Stimulated activated CD4-positive, alpha-beta T cell treated with anti-CD3 and anti-CD28 coated beads, Interleukin-1b, Interleukin-23, amount 100 ng/mL, for 24 hours (primary cell): Measurements from ENCODE around the gene ZNF500.

Experiments
- DNase-seq, 4 experiments: peaks; one replicate each; pipeline ENCODE4 v3.0.0-alpha.2; 2020; ENCODE audit warnings: low read depth in 4 of 4, low spot score in 1 of 4

Gene ZNF500

GRCh38 chr16:4775005-4775404 is 8.0 kb upstream of the ZNF500 start:
- DNase-seq = no peak

GRCh38 chr16:4772351-4772750 is 5.4 kb upstream of the ZNF500 start:
- no peak for DNase-seq

- DNase-seq = no peak
Measured at GRCh38 chr16:4771646-4772045, 4.7 kb upstream of the ZNF500 start.

- no peak for DNase-seq
Measured at GRCh38 chr16:4769306-4769638, 2.3 kb upstream of the ZNF500 start.

- peak; percentile 67 to 88 (median 82) for DNase-seq
Measured at GRCh38 chr16:4768549-4769305, 1.8 kb upstream of the ZNF500 start.

GRCh38 chr16:4767872-4768548 is 1.0 kb upstream of the ZNF500 start:
- DNase-seq = no peak

GRCh38 chr16:4765511-4766474 is 1.2 kb downstream of the ZNF500 start:
- no peak for DNase-seq

GRCh38 chr16:4763791-4764190 is 3.2 kb downstream of the ZNF500 start:
- DNase-seq = no peak

- no peak for DNase-seq
Measured at GRCh38 chr16:4762205-4762604, 4.8 kb downstream of the ZNF500 start.

GRCh38 chr16:4760221-4760910 is 6.6 kb downstream of the ZNF500 start:
- DNase-seq = no peak

- no peak for DNase-seq
Measured at GRCh38 chr16:4755687-4756086, 11.3 kb downstream of the ZNF500 start.

- no peak for DNase-seq
Measured at GRCh38 chr16:4754865-4755264, 12.1 kb downstream of the ZNF500 start.

GRCh38 chr16:4753227-4753626 is 13.7 kb downstream of the ZNF500 start:
- no peak for DNase-seq

- no peak for DNase-seq
Measured at GRCh38 chr16:4752351-4753100, 14.4 kb downstream of the ZNF500 start.

GRCh38 chr16:4750896-4751295 is 16.1 kb downstream of the ZNF500 start:
- DNase-seq = no peak

- no peak for DNase-seq
Measured at GRCh38 chr16:4749700-4750257, 17.2 kb downstream of the ZNF500 start.

GRCh38 chr16:4748682-4749411 is 18.1 kb downstream of the ZNF500 start:
- DNase-seq = no peak

GRCh38 chr16:4747906-4748681 is 18.9 kb downstream of the ZNF500 start:
- DNase-seq = no peak
